H1 (cell line): ENCODE data around the gene ABCC4. TPM values are rescaled to one million over a fixed set of nuclear protein-coding genes. Genes with fewer than 3 reads are reported as not detected.

Source experiments
- BACH1 ChIP-seq: IDR thresholded peaks from 2 replicates; pipeline ENCODE4 v1.6.1; 2012; ENCODE audit warnings: low read length, improper control_type of control experiment
- GTF2F1 ChIP-seq: IDR thresholded peaks from 2 replicates; pipeline ENCODE4 v1.6.1; 2012; ENCODE audit warnings: low read depth, low read length, improper control_type of control experiment, borderline replicate concordance
- KDM1A ChIP-seq: fragments of 200-600, 300-600 bp; sonication (generic); IDR thresholded peaks from 2 replicates; pipeline ENCODE4 v1.7.1; 2016; ENCODE audit warnings: mild to moderate bottlenecking, low read length, borderline replicate concordance
- PHF8 ChIP-seq: fragments of 200-600 bp; sonication (generic); conservative IDR thresholded peaks from 2 replicates; pipeline ENCODE4 v1.7.1; 2012; ENCODE audit warnings: low read depth, mild to moderate bottlenecking, inconsistent platforms, low read length, moderate library complexity
- SAP30 ChIP-seq: fragments of 300-600 bp; sonication (generic); IDR thresholded peaks from 2 replicates; pipeline ENCODE4 v1.7.1; 2012; ENCODE audit warnings: low read length, moderate library complexity, mild to moderate bottlenecking, inconsistent platforms; ENCODE audit not compliant: insufficient read depth, insufficient replicate concordance
- SP4 ChIP-seq: IDR thresholded peaks from 2 replicates; pipeline ENCODE4 v1.6.1; 2012; ENCODE audit warnings: low read length, inconsistent platforms
- polyA plus RNA-seq, 7 experiments: library from polyadenylated mRNA; depleted of rRNA in 3 of 7; stranded (reverse) in 5 of 7; unstranded in 2 of 7; fragments of >200 nt in 5 of 7; fragments of 200-250 nt in 2 of 7; gene quantifications; 1 replicate in 5 of 7; 2 replicates in 1 of 7; 4 replicates in 1 of 7; pipeline versions ENCODE4 v1.2.1 to v1.2.3, GENCODE V29; 2011 to 2013; ENCODE audit warnings: missing spikeins in 2 of 7, mixed read lengths in 2 of 7
- total RNA-seq: library from RNA; stranded (reverse); fragmentation: NEBNext Ultra II Directional; extraction: Animal tissue kit (Norgen Biotek cat#: 25700); gene quantifications from 2 replicates; pipeline ENCODE4 v1.2.1, GENCODE V29; 2021

Gene ABCC4
- total and polyA plus RNA-seq, 2 of the 8 experiments (the other 6 are each of a cell fraction or from before 2014, with no cell fraction given) = 4.0 to 14.1 TPM

DNA sequence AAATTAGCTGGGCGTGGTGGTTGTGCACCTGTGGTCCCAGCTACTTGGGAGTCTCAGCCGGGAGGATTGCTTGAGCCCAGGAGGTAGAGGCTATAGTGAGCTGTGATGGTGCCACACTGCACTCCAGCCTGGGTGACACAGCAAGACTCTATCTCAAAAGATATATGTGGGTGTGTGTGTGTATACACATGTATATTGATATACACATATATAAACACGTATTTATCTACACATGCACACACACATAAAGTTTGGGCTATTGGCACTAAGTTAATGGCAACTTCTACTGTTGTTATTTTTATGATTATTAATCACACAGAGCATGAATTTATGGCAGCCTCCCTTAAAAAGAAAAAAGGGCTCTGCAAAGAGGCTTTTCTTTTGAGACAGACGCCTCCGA lies 27.1 kb upstream of the ABCC4 start (continued):
- no peak for TF ChIP-seq SAP30
- TF ChIP-seq PHF8 = no peak
- no peak for TF ChIP-seq BACH1
- no peak for TF ChIP-seq GTF2F1
- no peak for TF ChIP-seq KDM1A
- TF ChIP-seq SP4 = no peak
